Calu3 (cell line): ENCODE results near the gene TNFRSF8. TPM values are rescaled to one million over a fixed set of nuclear protein-coding genes. Genes with fewer than 3 reads are reported as not detected.

Experiments
- BruUV-seq: library from RNA; stranded (reverse); fragments of 400-500 nt; replicated peaks from 2 replicates; lab custom pipeline; 2021; lab: Mats Ljungman, UMichigan
- CTCF ChIA-PET: fragments of 300-600 bp; sonication (Branson Sonifier 250); formaldehyde crosslinking; loops from one replicate; lab custom pipeline; 2022; ENCODE audit warnings: antibody characterized with exemption; lab: Charles Lee
- DNase-seq: peaks from one replicate; pipeline ENCODE4 v3.0.0; 2022
- H3K27ac Mint-ChIP-seq: one replicate; pipeline ENCODE4 v1.8.0; 2022; ENCODE audit warnings: mixed read lengths; ENCODE audit not compliant: unreplicated experiment
- H3K27me3 Mint-ChIP-seq: one replicate; pipeline ENCODE4 v1.8.0; 2022; ENCODE audit warnings: mixed read lengths; ENCODE audit not compliant: unreplicated experiment
- H3K36me3 Mint-ChIP-seq: one replicate; pipeline ENCODE4 v1.8.0; 2022; ENCODE audit warnings: mild to moderate bottlenecking, moderate library complexity, mixed read lengths; ENCODE audit not compliant: insufficient read depth, unreplicated experiment
- H3K4me1 Mint-ChIP-seq: one replicate; pipeline ENCODE4 v1.8.0; 2022; ENCODE audit warnings: mild to moderate bottlenecking, low read depth, mixed read lengths; ENCODE audit not compliant: unreplicated experiment
- H3K4me3 Mint-ChIP-seq: one replicate; pipeline ENCODE4 v1.8.0; 2022; ENCODE audit warnings: mild to moderate bottlenecking, low read depth, moderate library complexity, mixed read lengths; ENCODE audit not compliant: unreplicated experiment
- H3K9me3 Mint-ChIP-seq: one replicate; pipeline ENCODE4 v1.8.0; 2022; ENCODE audit warnings: low read depth, mixed read lengths; ENCODE audit not compliant: unreplicated experiment
- intact Hi-C: fragments of 100-400 bp; cut with micrococcal nuclease; formaldehyde crosslinking; loops from one replicate; pipeline ENCODE4 v1.10.0; 2022; ENCODE audit not compliant: unreplicated experiment
- total RNA-seq: library from RNA; stranded (reverse); gene quantifications from 2 replicates; pipeline ENCODE4 v1.2.3, GENCODE V29; 2022
- TF ChIP-seq, protein P1 (sequence below): fragments of 200-600 bp; IDR thresholded peaks from one replicate; pipeline ENCODE4 v1.8.0; 2022; ENCODE audit warnings: antibody characterized with exemption; ENCODE audit not compliant: unreplicated experiment

The TNFRSF8 gene
- total RNA-seq, 1 experiment from 2014 or later = not detected

GRCh38 chr1:12141163-12141850 is 78.2 kb downstream of the TNFRSF8 start:
- Mint-ChIP-seq H3K27ac (no peak overlapping the region), H3K9me3 (no peaks in the 10 kb centered on the region), H3K4me1 (peaks cover 10% of the 10 kb centered on the region), H3K27me3 (no peaks in the 10 kb centered on the region), H3K4me3 (no peak overlapping the region), H3K36me3 (no peaks in the 10 kb centered on the region)
- intact Hi-C loops = no loop called here
- no peak for DNase-seq
- TF ChIP-seq, protein P1, sequence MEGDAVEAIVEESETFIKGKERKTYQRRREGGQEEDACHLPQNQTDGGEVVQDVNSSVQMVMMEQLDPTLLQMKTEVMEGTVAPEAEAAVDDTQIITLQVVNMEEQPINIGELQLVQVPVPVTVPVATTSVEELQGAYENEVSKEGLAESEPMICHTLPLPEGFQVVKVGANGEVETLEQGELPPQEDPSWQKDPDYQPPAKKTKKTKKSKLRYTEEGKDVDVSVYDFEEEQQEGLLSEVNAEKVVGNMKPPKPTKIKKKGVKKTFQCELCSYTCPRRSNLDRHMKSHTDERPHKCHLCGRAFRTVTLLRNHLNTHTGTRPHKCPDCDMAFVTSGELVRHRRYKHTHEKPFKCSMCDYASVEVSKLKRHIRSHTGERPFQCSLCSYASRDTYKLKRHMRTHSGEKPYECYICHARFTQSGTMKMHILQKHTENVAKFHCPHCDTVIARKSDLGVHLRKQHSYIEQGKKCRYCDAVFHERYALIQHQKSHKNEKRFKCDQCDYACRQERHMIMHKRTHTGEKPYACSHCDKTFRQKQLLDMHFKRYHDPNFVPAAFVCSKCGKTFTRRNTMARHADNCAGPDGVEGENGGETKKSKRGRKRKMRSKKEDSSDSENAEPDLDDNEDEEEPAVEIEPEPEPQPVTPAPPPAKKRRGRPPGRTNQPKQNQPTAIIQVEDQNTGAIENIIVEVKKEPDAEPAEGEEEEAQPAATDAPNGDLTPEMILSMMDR = no peak
- BruUV-seq = no TSS peak
- CTCF ChIA-PET = no interaction called here

GRCh38 chr1:12142141-12142823 is 79.2 kb downstream of the TNFRSF8 start:
- no peak for DNase-seq
- H3K36me3 Mint-ChIP-seq = no peaks in the 10 kb centered on the region
- TF ChIP-seq, protein P1 = no peak
- no peaks in the 10 kb centered on the region for H3K27me3 Mint-ChIP-seq
- H3K27ac Mint-ChIP-seq = no peak overlapping the region
- no peak overlapping the region for H3K4me3 Mint-ChIP-seq
- no peaks in the 10 kb centered on the region for H3K9me3 Mint-ChIP-seq
- no TSS peak for BruUV-seq
- intact Hi-C loops = no loop called here
- CTCF ChIA-PET = no interaction called here
- H3K4me1 Mint-ChIP-seq = peaks cover 16% of the 10 kb centered on the region

DNA sequence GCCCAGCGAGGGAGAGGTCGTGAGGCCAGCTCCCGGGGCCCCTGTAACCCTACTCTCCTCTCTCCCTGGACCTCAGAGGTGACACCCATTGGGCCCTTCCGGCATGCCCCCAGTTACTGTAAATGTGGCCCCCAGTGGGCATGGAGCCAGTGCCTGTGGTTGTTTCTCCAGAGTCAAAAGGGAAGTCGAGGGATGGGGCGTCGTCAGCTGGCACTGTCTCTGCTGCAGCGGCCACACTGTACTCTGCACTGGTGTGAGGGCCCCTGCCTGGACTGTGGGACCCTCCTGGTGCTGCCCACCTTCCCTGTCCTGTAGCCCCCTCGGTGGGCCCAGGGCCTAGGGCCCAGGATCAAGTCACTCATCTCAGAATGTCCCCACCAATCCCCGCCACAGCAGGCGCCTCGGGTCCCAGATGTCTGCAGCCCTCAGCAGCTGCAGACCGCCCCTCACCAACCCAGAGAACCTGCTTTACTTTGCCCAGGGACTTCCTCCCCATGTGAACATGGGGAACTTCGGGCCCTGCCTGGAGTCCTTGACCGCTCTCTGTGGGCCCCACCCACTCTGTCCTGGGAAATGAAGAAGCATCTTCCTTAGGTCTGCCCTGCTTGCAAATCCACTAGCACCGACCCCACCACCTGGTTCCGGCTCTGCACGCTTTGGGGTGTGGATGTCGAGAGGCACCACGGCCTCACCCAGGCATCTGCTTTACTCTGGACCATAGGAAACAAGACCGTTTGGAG is 80.0 kb downstream of the TNFRSF8 start:
- Mint-ChIP-seq H3K9me3 (no peaks in the 10 kb centered on the region), H3K27me3 (no peaks in the 10 kb centered on the region), H3K36me3 (no peaks in the 10 kb centered on the region), H3K4me3 (no peak overlapping the region), H3K27ac (no peak overlapping the region), H3K4me1 (peaks cover 16% of the 10 kb centered on the region)
- no peak for DNase-seq
- intact Hi-C loops = no loop called here
- CTCF ChIA-PET = no interaction called here
- TF ChIP-seq, protein P1 = no peak
- no TSS peak for BruUV-seq

- peak; percentile 43 for DNase-seq
- intact Hi-C loops = no loop called here
- H3K36me3 Mint-ChIP-seq = no peaks in the 10 kb centered on the region
- BruUV-seq = no TSS peak
- no peak overlapping the region for H3K4me3 Mint-ChIP-seq
- H3K4me1 Mint-ChIP-seq = peaks cover 16% of the 10 kb centered on the region
- TF ChIP-seq, protein P1 = no peak
- CTCF ChIA-PET = no interaction called here
- no peak overlapping the region for H3K27ac Mint-ChIP-seq
- no peaks in the 10 kb centered on the region for H3K9me3 Mint-ChIP-seq
- no peaks in the 10 kb centered on the region for H3K27me3 Mint-ChIP-seq
These were observed 80.6 kb downstream of the TNFRSF8 start for GRCh38 chr1:12143631-12144155.
